Lower leg skin (tissue), 4 donors: Measurements from ENCODE around the gene HTR1D. TPM values are rescaled to one million over a fixed set of nuclear protein-coding genes. Genes with fewer than 3 reads are reported as not detected.

ENCODE experiments used
- DNase-seq, 2 donors: peaks; one replicate each; pipeline ENCODE4 v3.0.0-alpha.2; 2019; ENCODE audit warnings: low spot score in 2 of 2
- H3K4me3 ChIP-seq: fragments of 200-600 bp; sonication (generic); 2 replicates; pipeline ENCODE4 v1.5.1; 2017; ENCODE audit warnings: mild to moderate bottlenecking, low read depth; ENCODE audit not compliant: poor library complexity, severe bottlenecking
- CTCF ChIP-seq, 3 donors: fragments of 450-650 bp; IDR thresholded peaks; one replicate each; pipeline ENCODE4 v1.5.1; 2016; ENCODE audit warnings: antibody characterized with exemption in 3 of 3, mild to moderate bottlenecking in 3 of 3, moderate library complexity in 2 of 3
- POLR2A ChIP-seq, 2 donors: fragments of 450-650 bp; IDR thresholded peaks; one replicate each; pipeline ENCODE4 v1.6.1; 2016 to 2017; ENCODE audit warnings: antibody characterized with exemption in 2 of 2, mild to moderate bottlenecking in 1 of 2, moderate library complexity in 1 of 2
- WGBS, 2 donors: methylation state at CpG; one replicate each; pipeline ENCODE4 v1.1.5; 2018; 5-methylcytosine and 5-hydroxymethylcytosine counted together
- intact Hi-C: fragments of 100-400 bp; cut with DNase I; formaldehyde crosslinking; loops from one replicate; pipeline ENCODE4 v1.15.0; 2023; ENCODE audit warnings: low total_unique reads
- total RNA-seq, 4 donors: library from RNA; depleted of rRNA; stranded (reverse); fragments of >200 nt; gene quantifications; one replicate each; pipeline ENCODE4 v1.1.0, GENCODE V29; 2016

HTR1D gene
- total RNA-seq, 4 donors from 2014 or later = not detected

GRCh38 chr1:23169195-23169575 lies 48.1 kb downstream of the HTR1D start:
- intact Hi-C loops = no loop called here

GRCh38 chr1:23168445-23169194 lies 48.7 kb downstream of the HTR1D start, which contains the start of gene LUZP1:
LUZP1 (minus strand) TSS chr1:23168856.
- WGBS, 2 donors = 5 to 6% methylated on average over 56 of the region's 56 CpGs
- intact Hi-C loops = no loop called here
- TF ChIP-seq CTCF (IDR thresholded peaks at IDR 0.05) (no peak), POLR2A (IDR thresholded peaks at IDR 0.05) (peak in 1 of 2 donors; percentile 81)
- H3K4me3 ChIP-seq = peak within 1 kb of the TSS; percentile 84
- DNase-seq = peak; percentile 86 to 99

More at GRCh38 chr1:23169195-23169575, 48.1 kb downstream of the HTR1D start:
- DNase-seq = no peak
- no peak overlapping the region for H3K4me3 ChIP-seq
- WGBS, 2 donors = 39 to 42% methylated on average over 14 of the region's 14 CpGs
- TF ChIP-seq POLR2A (IDR thresholded peaks at IDR 0.05) (no peak), CTCF (IDR thresholded peaks at IDR 0.05) (no peak)

GRCh38 chr1:23168079-23168444 lies 49.2 kb downstream of the HTR1D start:
- 0 to 1% methylated on average over 16 to 30 of the region's 49 CpGs for WGBS, 2 donors
- TF ChIP-seq POLR2A (IDR thresholded peaks at IDR 0.05) (no peak), CTCF (IDR thresholded peaks at IDR 0.05) (no peak)
- intact Hi-C loops = no loop called here
- H3K4me3 ChIP-seq = peak overlapping the region; percentile 84
- DNase-seq = no peak

- 1% methylated on average over 20 to 35 of the region's 45 CpGs for WGBS, 2 donors
- peak overlapping the region; percentile 84 for H3K4me3 ChIP-seq
- TF ChIP-seq CTCF (IDR thresholded peaks at IDR 0.05) = no peak
- TF ChIP-seq POLR2A (IDR thresholded peaks at IDR 0.05) = no peak
- DNase-seq = peak in 1 of 2 donors; percentile 34
- intact Hi-C loops = no loop called here
These were observed 49.8 kb downstream of the HTR1D start for GRCh38 chr1:23167353-23168078.

- H3K4me3 ChIP-seq = no peak overlapping the region
- no peak for DNase-seq
- intact Hi-C loops = no loop called here
- no peak for TF ChIP-seq POLR2A (IDR thresholded peaks at IDR 0.05)
- TF ChIP-seq CTCF (IDR thresholded peaks at IDR 0.05) = no peak
These were observed 50.4 kb downstream of the HTR1D start for GRCh38 chr1:23166854-23167253.
